ENCODE data around the gene C2CD4D.

GRCh38 chr1:151835596-151835995 lies 4.0 kb downstream of the C2CD4D start:
- TF ChIP-seq CTCF (IDR thresholded peaks at IDR 0.05) (no peak), EZH2phosphoT487 (IDR thresholded peaks at IDR 0.05) (no peak), EZH2 (IDR thresholded peaks at IDR 0.05) (no peak)
